HL-60 (cell line): ENCODE results near the gene NEK5.

Experiments used
- GABPA ChIP-seq: IDR thresholded peaks from 2 replicates; pipeline ENCODE4 v1.6.1; 2012; ENCODE audit warnings: low read depth
- POLR2AphosphoS5 ChIP-seq: IDR thresholded peaks from 2 replicates; pipeline ENCODE4 v1.6.1; 2012; ENCODE audit warnings: low read depth
- SPI1 ChIP-seq: IDR thresholded peaks from 2 replicates; pipeline ENCODE4 v1.6.1; 2012; ENCODE audit warnings: low read depth, mild to moderate bottlenecking, borderline replicate concordance
- TF ChIP-seq, protein P1 (sequence below): IDR thresholded peaks from one replicate; pipeline ENCODE4 v1.5.1; 2011; ENCODE audit warnings: low read length, control low read depth, inconsistent platforms; ENCODE audit not compliant: insufficient read depth
- TF ChIP-seq, protein P2 (sequence below): IDR thresholded peaks from 2 replicates; pipeline ENCODE4 v1.6.1; 2012; ENCODE audit warnings: low read depth; ENCODE audit not compliant: insufficient replicate concordance

DNA sequence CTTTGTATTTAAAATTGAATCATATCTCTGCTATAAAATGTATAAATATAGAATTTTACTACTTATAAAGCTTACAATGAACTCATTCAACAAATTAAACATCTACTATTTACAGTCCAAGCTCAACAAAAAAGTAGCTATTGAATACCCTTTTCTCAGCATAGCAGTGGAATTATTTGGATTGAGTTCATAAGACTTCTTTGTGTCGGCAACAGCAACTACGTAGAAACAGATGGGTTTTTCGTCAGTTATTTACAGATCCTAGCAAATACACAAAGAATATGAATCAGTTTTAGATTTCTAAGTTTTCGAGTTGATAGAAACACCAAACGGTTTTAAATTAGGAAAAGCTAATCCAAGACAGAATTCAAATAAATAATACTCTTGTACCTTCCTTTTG lies 41.0 kb upstream of the NEK5 start:
- TF ChIP-seq, protein P1, sequence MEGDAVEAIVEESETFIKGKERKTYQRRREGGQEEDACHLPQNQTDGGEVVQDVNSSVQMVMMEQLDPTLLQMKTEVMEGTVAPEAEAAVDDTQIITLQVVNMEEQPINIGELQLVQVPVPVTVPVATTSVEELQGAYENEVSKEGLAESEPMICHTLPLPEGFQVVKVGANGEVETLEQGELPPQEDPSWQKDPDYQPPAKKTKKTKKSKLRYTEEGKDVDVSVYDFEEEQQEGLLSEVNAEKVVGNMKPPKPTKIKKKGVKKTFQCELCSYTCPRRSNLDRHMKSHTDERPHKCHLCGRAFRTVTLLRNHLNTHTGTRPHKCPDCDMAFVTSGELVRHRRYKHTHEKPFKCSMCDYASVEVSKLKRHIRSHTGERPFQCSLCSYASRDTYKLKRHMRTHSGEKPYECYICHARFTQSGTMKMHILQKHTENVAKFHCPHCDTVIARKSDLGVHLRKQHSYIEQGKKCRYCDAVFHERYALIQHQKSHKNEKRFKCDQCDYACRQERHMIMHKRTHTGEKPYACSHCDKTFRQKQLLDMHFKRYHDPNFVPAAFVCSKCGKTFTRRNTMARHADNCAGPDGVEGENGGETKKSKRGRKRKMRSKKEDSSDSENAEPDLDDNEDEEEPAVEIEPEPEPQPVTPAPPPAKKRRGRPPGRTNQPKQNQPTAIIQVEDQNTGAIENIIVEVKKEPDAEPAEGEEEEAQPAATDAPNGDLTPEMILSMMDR = no peak
- TF ChIP-seq GABPA = no peak
- no peak for TF ChIP-seq POLR2AphosphoS5
- TF ChIP-seq SPI1 = no peak
- TF ChIP-seq, protein P2, sequence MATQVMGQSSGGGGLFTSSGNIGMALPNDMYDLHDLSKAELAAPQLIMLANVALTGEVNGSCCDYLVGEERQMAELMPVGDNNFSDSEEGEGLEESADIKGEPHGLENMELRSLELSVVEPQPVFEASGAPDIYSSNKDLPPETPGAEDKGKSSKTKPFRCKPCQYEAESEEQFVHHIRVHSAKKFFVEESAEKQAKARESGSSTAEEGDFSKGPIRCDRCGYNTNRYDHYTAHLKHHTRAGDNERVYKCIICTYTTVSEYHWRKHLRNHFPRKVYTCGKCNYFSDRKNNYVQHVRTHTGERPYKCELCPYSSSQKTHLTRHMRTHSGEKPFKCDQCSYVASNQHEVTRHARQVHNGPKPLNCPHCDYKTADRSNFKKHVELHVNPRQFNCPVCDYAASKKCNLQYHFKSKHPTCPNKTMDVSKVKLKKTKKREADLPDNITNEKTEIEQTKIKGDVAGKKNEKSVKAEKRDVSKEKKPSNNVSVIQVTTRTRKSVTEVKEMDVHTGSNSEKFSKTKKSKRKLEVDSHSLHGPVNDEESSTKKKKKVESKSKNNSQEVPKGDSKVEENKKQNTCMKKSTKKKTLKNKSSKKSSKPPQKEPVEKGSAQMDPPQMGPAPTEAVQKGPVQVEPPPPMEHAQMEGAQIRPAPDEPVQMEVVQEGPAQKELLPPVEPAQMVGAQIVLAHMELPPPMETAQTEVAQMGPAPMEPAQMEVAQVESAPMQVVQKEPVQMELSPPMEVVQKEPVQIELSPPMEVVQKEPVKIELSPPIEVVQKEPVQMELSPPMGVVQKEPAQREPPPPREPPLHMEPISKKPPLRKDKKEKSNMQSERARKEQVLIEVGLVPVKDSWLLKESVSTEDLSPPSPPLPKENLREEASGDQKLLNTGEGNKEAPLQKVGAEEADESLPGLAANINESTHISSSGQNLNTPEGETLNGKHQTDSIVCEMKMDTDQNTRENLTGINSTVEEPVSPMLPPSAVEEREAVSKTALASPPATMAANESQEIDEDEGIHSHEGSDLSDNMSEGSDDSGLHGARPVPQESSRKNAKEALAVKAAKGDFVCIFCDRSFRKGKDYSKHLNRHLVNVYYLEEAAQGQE = no peak
